Hepatic stellate cell (primary cell): ENCODE measurements around the gene MTAP.

Experiments
- DNase-seq: peaks from one replicate; pipeline ENCODE4 v3.0.0; 2011; ENCODE audit warnings: low spot score

Gene MTAP

DNA sequence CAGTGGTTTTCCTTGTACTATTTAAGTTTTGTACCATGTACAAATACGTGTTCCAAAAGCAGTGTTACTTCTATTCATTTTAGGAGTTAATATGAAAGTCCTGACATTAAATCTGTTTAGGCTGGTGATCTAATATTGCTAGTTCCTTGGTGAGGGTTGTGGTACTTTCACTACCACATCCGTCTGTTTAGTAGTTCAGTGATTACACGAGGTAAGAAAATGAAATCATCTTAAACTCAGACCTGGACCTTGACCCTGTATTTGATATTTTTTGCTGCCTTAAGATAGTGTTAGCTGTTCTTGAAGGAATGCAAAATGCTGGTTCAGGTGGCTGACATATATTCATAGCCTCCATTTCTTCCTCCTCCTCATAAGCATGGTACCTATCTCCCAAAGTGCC lies 50.3 kb downstream of the MTAP start:
- DNase-seq: no peak

DNA sequence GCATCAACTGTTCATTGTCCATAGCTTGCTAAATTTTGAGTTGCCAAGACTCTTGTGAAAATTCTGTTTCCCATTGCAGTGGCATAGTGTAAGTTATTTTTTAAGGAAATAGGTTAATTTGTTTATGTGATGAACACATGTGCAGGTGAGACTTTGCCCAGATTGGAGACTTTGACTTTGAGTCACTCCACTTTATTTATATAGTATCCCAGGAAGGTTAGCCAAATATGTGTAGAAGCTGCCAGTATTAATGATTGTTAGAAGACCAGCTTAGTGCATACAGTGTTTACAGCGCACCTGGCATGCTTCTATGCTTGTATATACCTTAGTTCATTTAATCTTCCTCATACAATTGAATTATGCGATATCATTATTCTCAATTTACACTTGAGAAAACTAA lies 51.0 kb downstream of the MTAP start:
- DNase-seq: no peak

- DNase-seq: no peak
Measured at GRCh38 chr9:21854119-21854518, 51.7 kb downstream of the MTAP start.

DNA sequence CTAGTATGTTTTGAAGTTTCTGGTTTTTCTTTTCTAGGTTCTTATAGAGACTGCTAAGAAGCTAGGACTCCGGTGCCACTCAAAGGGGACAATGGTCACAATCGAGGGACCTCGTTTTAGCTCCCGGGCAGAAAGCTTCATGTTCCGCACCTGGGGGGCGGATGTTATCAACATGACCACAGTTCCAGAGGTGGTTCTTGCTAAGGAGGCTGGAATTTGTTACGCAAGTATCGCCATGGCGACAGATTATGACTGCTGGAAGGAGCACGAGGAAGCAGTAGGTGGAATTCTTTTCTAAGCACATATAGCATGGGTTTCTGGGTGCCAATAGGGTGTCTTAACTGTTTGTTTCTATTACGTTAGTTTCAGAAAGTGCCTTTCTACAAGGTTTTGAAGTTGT lies 52.2 kb downstream of the MTAP start:
- no peak for DNase-seq

DNA sequence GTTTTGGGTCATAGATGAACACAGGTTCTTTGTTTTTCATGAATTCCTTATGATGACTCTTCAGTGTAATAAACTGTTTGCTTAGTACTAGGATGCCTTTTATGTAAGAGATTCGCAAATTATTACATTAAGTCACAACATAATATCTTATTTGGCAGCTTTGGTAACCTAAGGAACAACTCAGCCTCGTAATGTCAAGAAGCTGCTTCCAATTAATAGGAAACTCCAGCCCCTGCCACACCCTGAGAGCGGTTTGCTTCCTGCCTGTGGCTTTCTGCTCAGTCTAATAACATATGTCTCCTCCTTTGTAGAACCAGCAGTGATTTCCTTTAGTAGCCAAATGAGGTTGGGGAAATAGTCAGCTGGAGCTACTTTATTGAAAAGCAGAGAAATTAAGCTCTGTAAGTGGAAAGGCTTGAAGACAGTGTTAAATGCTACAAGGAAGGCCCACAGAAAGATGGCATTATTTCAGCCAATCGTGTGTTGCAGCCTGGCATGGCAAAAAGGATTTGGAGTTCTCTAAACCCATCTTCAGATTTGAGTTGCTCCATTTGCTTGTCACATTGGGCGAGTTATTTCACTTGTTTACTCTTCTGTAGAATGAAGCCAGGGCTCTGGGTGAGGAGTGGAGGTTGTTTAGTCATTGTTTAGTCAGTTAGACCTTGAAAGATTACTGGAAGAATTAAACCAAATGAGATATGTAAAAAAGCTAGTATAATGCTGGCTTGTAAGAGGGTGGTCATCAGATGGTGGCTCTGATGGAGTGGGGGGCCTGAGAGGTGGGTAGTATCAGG lies 54.1 kb downstream of the MTAP start:
- no peak for DNase-seq

DNA sequence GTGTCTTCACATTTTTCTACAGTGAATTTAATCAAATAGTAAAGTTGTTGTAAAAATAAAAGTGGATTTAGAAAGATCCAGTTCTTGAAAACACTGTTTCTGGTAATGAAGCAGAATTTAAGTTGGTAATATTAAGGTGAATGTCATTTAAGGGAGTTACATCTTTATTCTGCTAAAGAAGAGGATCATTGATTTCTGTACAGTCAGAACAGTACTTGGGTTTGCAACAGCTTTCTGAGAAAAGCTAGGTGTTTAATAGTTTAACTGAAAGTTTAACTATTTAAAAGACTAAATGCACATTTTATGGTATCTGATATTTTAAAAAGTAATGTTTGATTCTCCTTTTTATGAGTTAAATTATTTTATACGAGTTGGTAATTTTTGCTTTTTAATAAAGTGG lies 60.4 kb downstream of the MTAP start:
- DNase-seq: no peak

DNA sequence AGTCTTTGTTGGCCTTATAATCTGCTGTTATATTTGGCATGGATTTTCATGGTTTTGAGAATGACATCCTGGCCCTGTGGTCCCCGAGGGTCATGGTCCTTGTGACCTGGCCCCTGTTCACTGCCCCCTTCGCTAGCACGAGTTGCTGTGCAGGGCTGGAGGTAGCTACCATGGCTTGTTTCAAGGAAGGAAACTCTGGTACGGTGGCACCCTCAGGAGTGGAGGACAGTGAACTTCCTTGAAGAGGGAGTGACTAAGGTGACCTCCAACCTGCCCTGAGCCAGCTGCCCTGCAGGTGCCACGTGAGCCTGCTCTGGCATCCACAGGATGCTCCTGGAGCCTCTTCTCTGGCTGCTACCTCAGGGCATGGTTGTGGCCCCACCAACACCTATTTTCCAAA lies 62.1 kb downstream of the MTAP start:
- no peak for DNase-seq

- no peak for DNase-seq
Measured at GRCh38 chr9:21866302-21866701, 63.9 kb downstream of the MTAP start.

DNA sequence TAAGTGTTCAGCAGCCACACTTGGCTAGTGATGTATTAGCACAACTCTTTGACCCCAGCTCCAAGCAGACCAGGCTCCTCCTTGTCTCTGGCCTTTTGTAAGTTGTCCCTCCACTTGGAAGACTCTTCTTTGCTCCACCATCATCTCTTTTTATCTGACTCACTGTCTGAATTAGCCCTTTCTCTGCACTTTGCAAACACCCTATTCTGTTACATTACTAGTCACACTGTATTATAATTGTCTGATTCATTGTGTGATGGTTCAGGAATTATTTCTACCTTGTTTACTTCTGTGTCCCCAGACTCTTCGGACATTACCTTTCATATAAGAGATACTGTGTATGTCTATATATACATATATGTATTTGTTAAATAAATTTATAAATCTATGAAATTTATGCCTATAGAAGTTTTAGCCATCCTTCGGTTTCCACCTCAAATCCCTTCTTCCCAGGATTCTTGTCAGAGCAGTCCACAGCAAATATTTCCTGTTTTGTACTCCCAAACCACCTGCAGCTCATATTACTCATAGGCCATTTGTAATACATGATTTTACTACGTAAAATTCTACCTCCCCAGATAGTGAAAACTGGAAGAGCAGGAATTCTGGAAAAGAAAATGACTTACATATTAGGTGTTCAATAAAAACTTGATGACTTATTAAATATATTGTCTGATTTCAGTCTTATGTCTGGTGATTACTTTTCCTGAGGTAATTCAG lies 69.0 kb downstream of the MTAP start:
- DNase-seq: no peak

DNA sequence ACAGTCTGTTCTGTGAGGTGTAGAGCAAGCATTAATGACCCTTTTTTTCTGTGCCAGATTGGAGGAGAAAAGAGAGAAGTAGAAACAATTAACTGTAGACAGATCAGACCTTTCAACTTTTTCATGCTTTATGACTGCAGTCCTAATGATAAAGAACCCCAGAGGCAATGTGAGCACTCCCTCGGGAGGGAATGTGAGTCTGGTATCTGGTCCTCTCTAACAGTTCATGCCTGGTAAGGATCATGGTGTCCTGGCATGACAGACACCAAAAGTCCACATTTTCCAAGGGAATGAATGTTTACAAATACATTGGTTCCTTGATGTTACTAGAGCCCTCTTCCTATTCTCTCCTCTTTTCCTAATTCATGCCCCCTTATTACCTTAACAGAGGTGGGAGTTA lies 70.3 kb downstream of the MTAP start:
- DNase-seq: no peak

GRCh38 chr9:21873540-21874221 lies 71.2 kb downstream of the MTAP start:
- DNase-seq: peak; percentile 5

- DNase-seq: no peak
Measured at GRCh38 chr9:21875893-21876292, 73.5 kb downstream of the MTAP start.

GRCh38 chr9:21883642-21884041 lies 81.2 kb downstream of the MTAP start:
- no peak for DNase-seq

- no peak for DNase-seq
Measured at GRCh38 chr9:21889673-21890072, 87.2 kb downstream of the MTAP start.

DNA sequence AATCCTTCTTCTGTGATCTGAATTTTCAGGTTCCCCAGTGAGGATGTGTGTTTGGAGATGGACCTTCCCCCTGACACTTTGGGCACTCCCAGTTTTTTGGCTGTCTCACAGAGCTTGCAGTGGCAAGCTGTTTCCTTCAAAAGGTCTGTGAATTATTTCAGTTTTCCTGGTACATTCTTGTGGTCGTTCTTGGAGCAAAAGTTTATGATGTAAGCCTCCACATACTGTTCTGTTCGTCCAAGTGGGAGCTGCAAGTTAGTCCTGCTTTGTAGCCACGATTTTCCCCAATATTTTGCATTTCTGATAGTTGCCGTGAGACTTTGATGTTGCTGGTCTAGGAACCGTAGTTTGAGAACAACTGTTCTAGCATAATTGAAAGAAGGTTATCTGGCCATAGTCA lies 88.3 kb downstream of the MTAP start:
- no peak for DNase-seq

- DNase-seq: no peak
Measured at GRCh38 chr9:21901546-21901945, 99.1 kb downstream of the MTAP start.

GRCh38 chr9:21902136-21902535 lies 99.7 kb downstream of the MTAP start:
- DNase-seq: no peak

GRCh38 chr9:21903380-21903965 lies 101.0 kb downstream of the MTAP start:
- no peak for DNase-seq

DNA sequence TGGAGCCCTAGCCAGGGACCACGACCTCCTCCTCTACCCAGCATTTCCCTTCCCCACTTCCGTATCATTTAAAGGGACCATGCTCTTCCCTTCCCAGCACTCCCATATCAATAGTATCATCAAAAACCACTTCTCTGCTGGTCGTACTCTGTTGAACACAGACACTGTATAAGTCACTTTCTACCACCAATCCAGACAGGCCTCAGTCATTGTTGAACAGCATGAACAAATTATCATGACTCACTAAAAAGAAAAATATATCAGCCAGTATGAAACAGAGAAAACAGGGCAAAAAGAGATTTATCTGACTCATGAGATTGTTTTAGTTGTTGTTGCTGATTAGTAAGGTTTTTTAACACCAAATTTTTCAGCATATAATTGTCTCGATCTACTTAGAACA lies 101.9 kb downstream of the MTAP start:
- DNase-seq: peak; percentile 31

DNA sequence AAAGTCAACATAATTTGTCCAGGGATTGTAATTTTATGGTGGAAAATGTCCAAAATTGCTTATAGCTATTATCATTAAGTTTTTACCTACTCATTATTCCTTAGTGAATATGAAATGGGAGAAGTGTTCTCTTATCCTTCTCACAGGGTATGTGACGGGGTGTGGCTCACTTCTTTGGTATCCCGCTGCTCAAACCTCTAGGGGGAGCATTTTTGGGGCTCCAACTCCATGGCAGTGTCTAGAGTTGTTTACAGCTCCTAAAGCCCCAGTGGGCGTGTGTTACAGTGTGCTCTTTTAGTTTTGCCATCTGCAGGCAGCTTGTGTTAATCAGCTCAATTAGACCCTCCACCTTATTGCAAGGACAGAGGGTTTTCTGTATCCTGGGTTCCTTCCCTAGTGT lies 102.3 kb downstream of the MTAP start:
- DNase-seq: no peak

- DNase-seq: no peak
Measured at GRCh38 chr9:21906213-21906612, 103.8 kb downstream of the MTAP start.

GRCh38 chr9:21906881-21907280 lies 104.4 kb downstream of the MTAP start:
- no peak for DNase-seq
